Esophagus muscularis mucosa (tissue), 4 donors: ENCODE measurements around the gene HHIPL1. TPM values are rescaled to one million over a fixed set of nuclear protein-coding genes. Genes with fewer than 3 reads are reported as not detected.

Experiments used
- DNase-seq: peaks from one replicate; pipeline ENCODE4 v3.0.0-alpha.2; 2017; ENCODE audit errors: extremely low spot score
- H3K27ac ChIP-seq, 4 donors: fragments of 200-600 bp; sonication (generic); replicated peaks in 1 of 4; 1 replicate in 3 of 4; 2 replicates in 1 of 4; pipeline ENCODE4 v1.5.1; 2016 to 2019; ENCODE audit warnings: mild to moderate bottlenecking in 1 of 4
- H3K27me3 ChIP-seq, 4 donors: fragments of 200-600 bp; sonication (generic); one replicate each; pipeline versions ENCODE4 v1.5.1 to v1.6.0; 2016 to 2019
- H3K36me3 ChIP-seq, 4 donors: fragments of 200-600 bp; sonication (generic); one replicate each; pipeline ENCODE4 v1.5.1; 2016 to 2019
- H3K4me1 ChIP-seq, 4 donors: fragments of 200-600 bp; sonication (generic); one replicate each; pipeline ENCODE4 v1.5.1; 2016 to 2019
- H3K4me3 ChIP-seq, 4 donors: fragments of 200-600 bp; sonication (generic); 1 replicate in 2 of 4; 2 replicates in 2 of 4; pipeline ENCODE4 v1.5.1; 2016 to 2019; ENCODE audit warnings: mild to moderate bottlenecking in 4 of 4, moderate library complexity in 1 of 4
- H3K9me3 ChIP-seq, 4 donors: fragments of 200-600 bp; sonication (generic); 1 replicate in 3 of 4; 2 replicates in 1 of 4; pipeline ENCODE4 v1.5.1; 2016 to 2019
- EP300 ChIP-seq: sonication (generic); formaldehyde crosslinking; IDR thresholded peaks from one replicate; pipeline ENCODE4 v1.6.1; 2017; ENCODE audit warnings: antibody characterized with exemption
- POLR2A ChIP-seq: fragments of 450-650 bp; IDR thresholded peaks from one replicate; pipeline ENCODE4 v1.6.1; 2017; ENCODE audit warnings: antibody characterized with exemption, moderate library complexity, mild to moderate bottlenecking, low read depth
- POLR2AphosphoS5 ChIP-seq, 2 donors: sonication (generic); formaldehyde crosslinking; IDR thresholded peaks; one replicate each; pipeline ENCODE4 v1.6.1; 2017; ENCODE audit warnings: antibody characterized with exemption in 2 of 2
- WGBS: methylation state at CpG from one replicate; pipeline ENCODE4 v1.1.5; 2018; 5-methylcytosine and 5-hydroxymethylcytosine counted together
- intact Hi-C: fragments of 100-400 bp; cut with DNase I; formaldehyde crosslinking; loops from one replicate; pipeline ENCODE4 v1.15.1; 2023
- total RNA-seq, 4 donors: library from RNA; depleted of rRNA; stranded (reverse); fragments of >200 nt; gene quantifications; one replicate each; pipeline versions ENCODE4 v1.1.0 to v1.2.1, GENCODE V29; 2016
- TF ChIP-seq, protein P1 (sequence below), 3 experiments: fragments of 200-600 bp in 2 of 3; fragments of 450-650 bp in 1 of 3; sonication (generic) in 2 of 3; IDR thresholded peaks; one replicate each; pipeline ENCODE4 v1.5.1; 2017 to 2019; ENCODE audit warnings: antibody characterized with exemption in 3 of 3, mild to moderate bottlenecking in 2 of 3, moderate library complexity in 1 of 3

The HHIPL1 gene
- total RNA-seq, 4 donors from 2014 or later, result 4.2 to 9.1 (median 5.9) TPM

DNA sequence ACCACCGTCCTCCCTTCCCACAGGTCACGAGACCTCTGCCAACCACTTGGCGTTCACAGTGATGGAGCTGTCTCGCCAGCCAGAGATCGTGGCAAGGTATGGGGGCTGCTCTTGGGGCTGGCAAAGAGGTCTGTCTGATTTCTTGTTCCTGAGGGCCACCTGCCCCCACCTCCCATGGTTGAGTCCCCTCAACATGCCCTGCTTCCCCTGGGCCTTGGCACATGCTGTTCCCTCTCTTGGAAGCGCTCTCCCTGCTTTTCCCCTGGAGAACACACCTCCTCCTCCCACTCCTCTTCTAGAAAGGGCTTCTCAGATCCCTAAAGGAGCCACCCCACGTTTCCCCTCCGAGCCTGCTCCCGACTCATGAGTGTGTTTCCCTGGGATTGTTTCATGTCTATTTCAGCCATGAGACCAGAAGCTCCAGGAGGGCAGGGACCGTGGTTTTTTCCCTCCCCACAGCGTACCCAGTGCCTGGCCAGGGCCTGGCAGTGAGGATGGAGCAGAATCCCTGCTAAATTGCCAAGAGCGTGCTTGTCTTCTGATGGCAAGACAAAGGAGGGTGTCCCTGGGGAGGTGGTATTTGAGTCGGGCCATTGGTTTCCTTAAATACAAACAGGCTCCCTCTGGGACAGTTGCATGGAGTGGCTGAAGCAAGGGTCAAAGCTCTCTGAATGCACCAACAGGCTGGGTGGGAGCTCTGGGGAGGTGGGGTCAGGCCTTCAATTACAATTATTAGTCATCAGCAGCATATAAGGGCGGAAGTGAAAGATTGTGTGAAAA lies 73.3 kb downstream of the HHIPL1 start:
- Histone ChIP-seq H3K4me1 (no peaks in the 10 kb centered on the region), H3K27me3 (no peaks in the 10 kb centered on the region), H3K36me3 (no peaks in the 10 kb centered on the region), H3K9me3 (no peaks in the 10 kb centered on the region), H3K4me3 (no peak overlapping the region), H3K27ac (no peak overlapping the region)
- peak; percentile 62 for DNase-seq
- intact Hi-C loops, result no loop called here
- 75% methylated on average over 14 of the region's 14 CpGs for WGBS
- no peak for TF ChIP-seq POLR2A
- TF ChIP-seq, protein P1, sequence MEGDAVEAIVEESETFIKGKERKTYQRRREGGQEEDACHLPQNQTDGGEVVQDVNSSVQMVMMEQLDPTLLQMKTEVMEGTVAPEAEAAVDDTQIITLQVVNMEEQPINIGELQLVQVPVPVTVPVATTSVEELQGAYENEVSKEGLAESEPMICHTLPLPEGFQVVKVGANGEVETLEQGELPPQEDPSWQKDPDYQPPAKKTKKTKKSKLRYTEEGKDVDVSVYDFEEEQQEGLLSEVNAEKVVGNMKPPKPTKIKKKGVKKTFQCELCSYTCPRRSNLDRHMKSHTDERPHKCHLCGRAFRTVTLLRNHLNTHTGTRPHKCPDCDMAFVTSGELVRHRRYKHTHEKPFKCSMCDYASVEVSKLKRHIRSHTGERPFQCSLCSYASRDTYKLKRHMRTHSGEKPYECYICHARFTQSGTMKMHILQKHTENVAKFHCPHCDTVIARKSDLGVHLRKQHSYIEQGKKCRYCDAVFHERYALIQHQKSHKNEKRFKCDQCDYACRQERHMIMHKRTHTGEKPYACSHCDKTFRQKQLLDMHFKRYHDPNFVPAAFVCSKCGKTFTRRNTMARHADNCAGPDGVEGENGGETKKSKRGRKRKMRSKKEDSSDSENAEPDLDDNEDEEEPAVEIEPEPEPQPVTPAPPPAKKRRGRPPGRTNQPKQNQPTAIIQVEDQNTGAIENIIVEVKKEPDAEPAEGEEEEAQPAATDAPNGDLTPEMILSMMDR (IDR thresholded peaks at IDR 0.05), result no peak
- no peak for TF ChIP-seq EP300
- no peak for TF ChIP-seq POLR2AphosphoS5 (IDR thresholded peaks at IDR 0.05)

- DNase-seq, result peak; percentile 47
- Histone ChIP-seq H3K27me3 (no peaks in the 10 kb centered on the region), H3K4me3 (no peak overlapping the region), H3K4me1 (no peaks in the 10 kb centered on the region), H3K9me3 (no peaks in the 10 kb centered on the region), H3K36me3 (no peaks in the 10 kb centered on the region), H3K27ac (no peak overlapping the region)
- intact Hi-C loops, result no loop called here
- 83% methylated on average over 5 of the region's 5 CpGs for WGBS
- TF ChIP-seq EP300, result no peak
- TF ChIP-seq, protein P1 (IDR thresholded peaks at IDR 0.05), result no peak
- no peak for TF ChIP-seq POLR2A
- TF ChIP-seq POLR2AphosphoS5 (IDR thresholded peaks at IDR 0.05), result no peak
Measured at GRCh38 chr14:99718811-99719192, 73.9 kb downstream of the HHIPL1 start.

DNA sequence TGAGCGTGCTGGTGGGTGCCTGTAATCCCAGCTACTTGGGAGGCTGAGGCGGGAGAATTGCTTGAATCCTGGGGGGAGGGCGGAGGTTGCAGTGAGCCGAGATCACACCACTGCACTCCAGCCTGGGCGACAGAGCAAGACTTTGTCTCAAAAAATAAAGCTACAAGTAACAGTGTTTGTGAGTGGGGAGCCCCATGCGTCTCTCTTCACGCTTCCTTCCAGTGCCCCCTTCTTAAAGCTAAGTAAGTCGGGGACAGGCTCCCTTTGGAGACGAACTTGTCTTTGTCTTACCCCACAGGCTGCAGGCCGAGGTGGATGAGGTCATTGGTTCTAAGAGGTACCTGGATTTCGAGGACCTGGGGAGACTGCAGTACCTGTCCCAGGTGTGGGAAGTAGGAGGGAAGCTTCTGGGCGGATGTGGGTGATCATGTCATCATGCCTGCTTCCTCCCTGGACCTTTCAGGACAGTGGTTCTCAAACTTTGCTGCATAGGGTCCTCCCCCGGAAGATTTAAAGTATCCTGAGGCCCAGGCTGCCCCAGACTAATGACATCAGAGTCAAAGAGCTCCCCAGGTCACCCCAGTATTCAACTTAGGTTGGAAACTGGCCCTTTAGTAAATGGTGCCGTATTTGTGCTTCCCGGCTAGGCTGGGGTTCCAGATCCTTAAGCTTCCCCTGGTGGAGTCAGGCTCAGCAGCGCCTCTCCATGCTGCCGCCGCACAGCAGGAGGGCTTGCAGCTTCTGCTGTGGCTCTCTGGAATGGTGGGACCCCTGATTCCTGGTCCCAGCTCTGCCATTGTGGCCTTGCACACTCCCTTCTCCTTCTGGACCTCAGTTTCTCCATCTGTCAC lies 76.2 kb downstream of the HHIPL1 start:
- TF ChIP-seq EP300 (no peak), POLR2A (no peak), POLR2AphosphoS5 (IDR thresholded peaks at IDR 0.05) (no peak)
- TF ChIP-seq, protein P1 (IDR thresholded peaks at IDR 0.05), result no peak
- Histone ChIP-seq H3K9me3 (no peaks in the 10 kb centered on the region), H3K4me3 (no peak overlapping the region), H3K4me1 (no peaks in the 10 kb centered on the region), H3K36me3 (no peaks in the 10 kb centered on the region), H3K27ac (no peak overlapping the region), H3K27me3 (no peaks in the 10 kb centered on the region)
- intact Hi-C loops, result no loop called here
- 90% methylated on average over 18 of the region's 18 CpGs for WGBS
- DNase-seq, result no peak

DNA sequence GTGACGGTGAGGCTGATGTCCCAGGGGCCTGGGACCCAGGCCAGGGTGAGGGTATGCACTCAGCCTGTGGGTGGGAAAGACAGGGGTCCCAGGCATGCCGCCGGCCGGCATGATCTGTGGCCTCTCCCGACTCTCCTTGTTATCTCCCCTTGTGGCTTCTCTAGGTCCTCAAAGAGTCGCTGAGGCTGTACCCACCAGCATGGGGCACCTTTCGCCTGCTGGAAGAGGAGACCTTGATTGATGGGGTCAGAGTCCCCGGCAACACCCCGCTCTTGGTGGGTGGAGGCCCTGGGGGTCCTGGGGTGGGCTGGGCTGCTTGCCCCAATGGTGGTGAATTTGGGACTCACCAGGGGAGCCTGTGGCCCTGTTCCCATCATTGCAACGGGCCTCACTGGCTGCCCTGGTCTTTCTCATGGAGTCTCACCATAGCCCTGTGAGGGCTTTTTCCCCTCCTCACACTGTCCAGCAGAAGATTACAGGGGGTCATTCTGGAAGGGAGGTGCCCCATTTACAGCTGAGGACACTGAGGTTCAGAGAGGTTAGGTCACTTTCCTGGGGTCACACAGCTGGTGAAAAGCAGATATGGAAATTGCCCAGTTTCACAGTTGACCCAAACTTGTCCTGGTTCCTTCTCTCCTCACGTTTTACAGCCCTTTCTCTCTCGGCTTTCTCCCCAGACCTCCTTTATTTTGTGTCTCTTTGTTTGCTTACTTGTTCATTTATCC lies 77.0 kb downstream of the HHIPL1 start:
- no peaks in the 10 kb centered on the region for H3K36me3 ChIP-seq
- DNase-seq, result no peak
- no peak overlapping the region for H3K4me3 ChIP-seq
- intact Hi-C loops, result no loop called here
- H3K27me3 ChIP-seq, result no peaks in the 10 kb centered on the region
- no peak overlapping the region for H3K27ac ChIP-seq
- 81% methylated on average over 8 of the region's 12 CpGs for WGBS
- H3K4me1 ChIP-seq, result no peaks in the 10 kb centered on the region
- TF ChIP-seq POLR2A (no peak), POLR2AphosphoS5 (IDR thresholded peaks at IDR 0.05) (no peak), EP300 (no peak)
- TF ChIP-seq, protein P1 (IDR thresholded peaks at IDR 0.05), result no peak
- H3K9me3 ChIP-seq, result no peaks in the 10 kb centered on the region
